IPS-15b (cell line): ENCODE measurements around the gene SLC19A1.

Experiments used
- H3K27me3 ChIP-seq: one replicate; pipeline ENCODE4 v1.6.1; 2013; ENCODE audit warnings: low read length; ENCODE audit not compliant: control insufficient read depth, insufficient read depth
- H3K36me3 ChIP-seq: one replicate; pipeline ENCODE4 v1.6.1; 2013; ENCODE audit warnings: low read length; ENCODE audit not compliant: control insufficient read depth, insufficient read depth
- H3K4me1 ChIP-seq: one replicate; pipeline ENCODE4 v1.6.1; 2013; ENCODE audit warnings: mild to moderate bottlenecking, low read length; ENCODE audit not compliant: control insufficient read depth, insufficient read depth
- H3K4me3 ChIP-seq: one replicate; pipeline ENCODE4 v1.5.1; 2013; ENCODE audit warnings: low read depth, low read length
- H3K9ac ChIP-seq: one replicate; pipeline ENCODE4 v1.6.1; 2013; ENCODE audit warnings: low read depth, mild to moderate bottlenecking, low read length
- H3K9me3 ChIP-seq: one replicate; pipeline ENCODE4 v1.6.1; 2013; ENCODE audit warnings: mild to moderate bottlenecking, low read length; ENCODE audit not compliant: control insufficient read depth, insufficient read depth

SLC19A1 gene

DNA sequence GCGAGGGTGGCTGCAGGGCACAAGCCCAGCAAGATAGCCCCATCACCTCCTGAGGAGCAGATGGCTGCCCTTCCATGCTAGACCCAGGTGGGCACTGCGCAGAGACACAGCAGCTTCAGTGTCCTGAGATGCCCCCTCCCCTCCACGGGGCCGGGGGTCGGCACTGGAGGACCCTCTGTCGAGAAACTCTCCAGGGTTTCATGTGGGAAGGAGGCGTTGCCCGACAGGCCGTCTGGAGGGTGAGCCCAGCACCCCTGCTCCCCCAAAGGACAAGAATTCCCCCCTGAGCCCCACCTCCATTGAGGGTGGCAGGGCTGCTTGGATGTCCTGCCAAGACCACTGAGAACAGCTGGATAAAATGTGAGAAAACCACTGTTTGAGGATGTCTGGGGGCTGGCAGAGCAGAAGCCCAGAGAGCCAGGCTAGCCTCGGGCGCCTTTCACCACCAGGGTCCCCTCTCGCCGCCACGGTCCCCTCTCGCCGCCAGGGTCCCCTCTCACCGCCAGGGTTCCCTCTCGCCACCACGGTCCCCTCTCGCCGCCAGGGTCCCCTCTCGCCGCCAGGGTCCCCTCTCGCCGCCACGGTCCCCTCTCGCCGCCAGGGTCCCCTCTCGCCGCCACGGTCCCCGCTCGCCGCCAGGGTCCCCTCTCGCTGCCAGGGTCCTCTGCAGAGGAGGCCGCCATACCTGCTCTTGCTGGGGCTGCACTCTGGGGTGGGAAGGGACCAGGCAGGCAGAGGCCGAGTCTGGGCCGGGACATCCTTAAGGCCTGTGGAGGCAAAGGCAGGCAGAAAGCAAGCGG, 44.2 kb downstream of the SLC19A1 start:
- H3K4me3 ChIP-seq = no peak overlapping the region
- no peaks in the 10 kb centered on the region for H3K27me3 ChIP-seq
- H3K36me3 ChIP-seq = peaks cover 58% of the 10 kb centered on the region
- no peaks in the 10 kb centered on the region for H3K9me3 ChIP-seq
- H3K9ac ChIP-seq = no peak overlapping the region
- no peaks in the 10 kb centered on the region for H3K4me1 ChIP-seq

DNA sequence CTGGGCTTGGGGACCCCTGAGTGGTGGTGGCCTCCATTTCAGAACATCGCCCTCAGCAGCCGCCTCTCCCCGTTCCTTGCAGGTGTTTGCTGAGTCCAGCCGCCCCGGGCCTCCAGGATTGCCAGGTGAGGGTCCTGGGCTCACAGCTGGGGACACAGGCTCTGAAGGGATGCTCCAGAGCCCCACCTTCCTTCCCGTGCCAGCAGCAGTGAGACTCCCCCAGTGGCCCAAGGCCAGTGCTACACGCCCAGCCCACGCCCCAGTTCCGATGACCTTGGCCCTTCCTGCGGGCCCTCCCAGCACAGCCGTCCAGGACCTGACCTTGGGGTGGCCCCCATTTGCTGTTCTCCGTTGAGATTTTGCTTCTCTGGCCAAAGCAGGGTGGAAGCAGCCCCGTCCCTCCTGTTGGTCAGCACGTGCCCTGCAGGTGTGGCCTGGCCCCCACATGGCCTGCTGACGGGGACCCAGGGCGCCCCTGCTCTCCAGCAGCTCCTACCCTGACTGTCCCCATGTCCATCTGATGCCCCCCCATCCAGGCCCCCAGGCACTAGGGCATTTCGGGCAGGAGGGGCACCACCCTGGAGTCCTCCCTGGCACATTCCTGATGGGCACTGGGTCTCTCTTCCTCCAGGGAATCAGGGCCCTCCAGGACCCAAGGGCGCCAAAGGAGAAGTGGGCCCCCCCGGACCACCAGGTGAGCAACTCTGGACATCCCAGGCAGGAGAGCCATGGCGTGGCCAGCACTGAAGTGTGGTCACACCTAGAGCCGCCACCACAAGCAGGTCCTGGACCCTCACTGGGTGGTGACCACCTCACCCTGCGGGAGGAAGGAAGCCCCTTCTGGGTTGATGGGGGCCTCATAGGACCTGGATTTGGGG, 45.0 kb downstream of the SLC19A1 start:
- no peaks in the 10 kb centered on the region for H3K4me1 ChIP-seq
- H3K4me3 ChIP-seq = no peak overlapping the region
- no peaks in the 10 kb centered on the region for H3K9me3 ChIP-seq
- no peak overlapping the region for H3K9ac ChIP-seq
- H3K36me3 ChIP-seq = peaks cover 59% of the 10 kb centered on the region
- H3K27me3 ChIP-seq = no peaks in the 10 kb centered on the region

DNA sequence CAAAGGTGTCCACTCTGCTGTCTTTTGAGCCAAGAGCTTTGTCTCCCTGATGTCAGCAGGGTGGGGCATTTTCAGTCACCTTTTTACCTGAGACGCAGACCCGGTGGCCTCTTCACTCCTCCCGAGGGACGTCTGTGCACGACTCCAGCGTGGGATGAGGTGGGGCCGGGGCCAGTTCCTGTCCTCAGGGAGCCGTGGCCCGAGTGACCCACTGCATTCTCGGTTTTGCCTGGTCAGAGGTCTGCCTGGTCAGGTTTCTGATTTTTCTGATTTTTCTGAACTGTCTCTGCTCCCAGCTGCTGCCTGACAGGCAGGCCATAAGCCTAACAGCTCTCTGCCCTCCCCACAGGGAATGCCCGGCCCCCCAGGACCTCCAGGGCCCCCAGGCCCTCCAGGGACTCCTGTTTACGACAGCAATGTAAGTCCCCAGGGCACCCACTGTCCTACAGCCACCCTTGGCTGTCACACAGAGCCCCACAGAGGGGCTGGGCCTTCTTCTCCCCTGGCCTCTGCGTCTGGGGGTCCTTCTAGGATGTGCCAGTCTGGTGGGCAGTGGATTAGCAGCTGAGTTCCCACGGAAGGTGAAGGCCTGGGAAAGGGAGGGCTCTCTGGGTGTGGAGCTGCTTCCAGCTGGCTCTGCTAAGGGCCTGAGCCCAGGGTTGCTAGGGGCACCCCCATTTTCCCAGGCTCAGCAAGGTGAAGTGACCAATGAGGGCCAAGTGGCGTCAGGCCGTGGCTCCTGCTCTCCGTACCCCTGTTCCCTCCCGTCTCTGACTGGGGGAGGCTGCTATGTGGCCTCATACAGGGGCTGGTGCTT, 45.9 kb downstream of the SLC19A1 start:
- Histone ChIP-seq H3K4me3 (no peak overlapping the region), H3K27me3 (no peaks in the 10 kb centered on the region), H3K9ac (no peak overlapping the region), H3K9me3 (no peaks in the 10 kb centered on the region), H3K4me1 (no peaks in the 10 kb centered on the region), H3K36me3 (peaks cover 63% of the 10 kb centered on the region)

DNA sequence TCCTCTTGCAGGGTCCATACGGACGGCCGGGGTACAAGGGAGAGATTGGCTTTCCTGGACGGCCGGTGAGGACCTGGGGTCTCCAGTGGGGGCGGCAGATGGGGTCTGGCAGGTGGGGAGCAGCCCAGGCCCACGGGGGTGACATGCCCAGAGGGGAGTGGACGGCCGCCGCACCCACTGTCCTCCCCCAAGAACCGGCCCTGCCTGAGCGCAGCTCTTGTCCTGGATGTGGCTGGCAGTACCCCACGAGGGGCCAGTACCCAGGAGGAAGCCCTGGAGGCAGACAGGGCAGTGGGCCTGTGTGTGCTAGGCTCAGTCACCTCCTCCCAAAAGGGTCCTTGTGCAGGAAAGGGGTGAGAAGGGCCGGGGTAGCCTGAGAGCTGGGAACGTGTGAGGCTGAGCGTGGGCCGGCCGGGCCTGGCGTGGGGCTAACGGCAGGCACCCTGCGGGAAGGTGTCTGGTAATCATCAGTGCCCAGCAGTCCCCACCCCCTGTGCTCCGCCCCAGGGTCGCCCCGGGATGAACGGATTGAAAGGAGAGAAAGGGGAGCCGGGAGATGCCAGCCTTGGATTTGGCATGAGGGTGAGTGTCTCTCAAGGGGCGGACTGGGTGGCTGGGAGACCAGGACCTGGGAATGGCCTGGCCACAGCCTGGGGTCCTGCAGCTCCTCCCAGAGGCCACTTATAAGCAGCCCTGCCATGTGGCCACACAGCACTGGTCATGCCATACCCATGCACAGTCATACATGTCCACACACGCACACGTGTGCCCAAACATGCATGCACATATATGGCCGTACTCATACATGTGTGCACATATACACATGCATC, 47.2 kb downstream of the SLC19A1 start:
- Histone ChIP-seq H3K36me3 (peaks cover 67% of the 10 kb centered on the region), H3K27me3 (no peaks in the 10 kb centered on the region), H3K9me3 (no peaks in the 10 kb centered on the region), H3K4me3 (no peak overlapping the region), H3K9ac (no peak overlapping the region), H3K4me1 (no peaks in the 10 kb centered on the region)

DNA sequence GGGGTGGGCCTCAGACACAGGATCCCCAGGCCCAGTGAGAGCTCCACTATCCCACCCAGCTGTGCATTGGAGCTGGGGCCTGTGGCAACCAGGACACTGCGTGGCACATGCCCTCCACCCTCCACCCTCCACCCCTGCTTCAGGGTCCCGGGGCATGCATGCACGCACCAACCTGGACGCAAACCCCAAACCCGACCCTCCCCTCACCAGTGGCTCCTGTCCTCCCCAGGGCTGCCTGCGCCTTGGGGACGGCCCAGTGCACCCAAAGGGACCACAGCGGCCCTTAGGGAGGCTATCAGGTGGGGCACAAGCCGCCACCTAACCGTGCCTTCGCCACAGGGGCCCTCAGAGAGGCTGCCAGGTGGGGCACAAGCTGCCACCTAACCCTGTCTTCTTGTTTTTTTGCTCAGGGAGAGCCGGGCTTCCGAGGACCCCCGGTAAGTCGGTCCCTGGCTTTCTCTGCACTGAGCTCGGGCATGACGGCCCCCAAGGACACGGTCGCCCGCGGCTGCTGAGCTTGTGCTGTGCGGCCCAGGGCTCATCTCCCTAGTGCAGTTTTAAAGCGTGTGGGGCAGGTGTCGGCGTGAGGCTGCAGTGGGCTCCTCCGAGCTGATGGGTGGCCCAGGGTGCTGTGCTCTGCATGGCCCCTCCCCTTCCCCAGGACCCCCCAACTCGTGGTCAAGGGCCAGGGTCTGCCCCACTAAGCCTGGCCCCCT, 47.9 kb downstream of the SLC19A1 start:
- Histone ChIP-seq H3K4me1 (no peaks in the 10 kb centered on the region), H3K4me3 (no peak overlapping the region), H3K27me3 (no peaks in the 10 kb centered on the region), H3K36me3 (peaks cover 62% of the 10 kb centered on the region), H3K9me3 (no peaks in the 10 kb centered on the region), H3K9ac (no peak overlapping the region)

DNA sequence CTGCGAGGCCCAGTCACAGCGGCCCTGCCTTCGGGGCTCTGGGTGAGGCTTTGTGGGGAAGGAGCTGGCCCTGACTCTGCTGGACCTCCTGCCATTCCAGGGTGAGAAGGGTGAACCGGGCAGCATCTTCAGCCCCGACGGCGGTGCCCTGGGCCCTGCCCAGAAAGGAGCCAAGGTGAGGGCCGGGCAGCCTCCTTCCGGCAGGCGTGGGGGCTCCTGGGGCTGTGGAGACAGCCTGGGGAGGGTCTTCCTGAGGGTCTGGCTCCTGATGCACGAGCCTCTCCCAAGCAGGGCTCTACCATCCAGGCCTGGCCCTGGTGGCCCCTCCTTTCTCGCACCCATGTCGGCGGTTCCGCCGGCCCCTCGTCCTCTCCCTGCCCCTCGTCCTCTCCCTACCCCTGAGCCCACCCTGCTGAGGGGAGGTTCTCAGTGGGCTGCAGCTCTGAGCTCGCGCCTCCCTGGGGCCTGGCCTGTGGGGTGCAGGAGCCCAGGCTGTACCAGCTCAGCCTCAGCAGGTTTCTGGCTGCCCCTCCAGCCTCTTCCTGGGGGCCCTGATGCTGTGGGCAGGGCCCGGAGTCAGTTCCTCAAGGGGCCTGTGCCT, 48.7 kb downstream of the SLC19A1 start:
- Histone ChIP-seq H3K4me1 (no peaks in the 10 kb centered on the region), H3K4me3 (no peak overlapping the region), H3K27me3 (no peaks in the 10 kb centered on the region), H3K9me3 (no peaks in the 10 kb centered on the region), H3K36me3 (peaks cover 54% of the 10 kb centered on the region), H3K9ac (no peak overlapping the region)

DNA sequence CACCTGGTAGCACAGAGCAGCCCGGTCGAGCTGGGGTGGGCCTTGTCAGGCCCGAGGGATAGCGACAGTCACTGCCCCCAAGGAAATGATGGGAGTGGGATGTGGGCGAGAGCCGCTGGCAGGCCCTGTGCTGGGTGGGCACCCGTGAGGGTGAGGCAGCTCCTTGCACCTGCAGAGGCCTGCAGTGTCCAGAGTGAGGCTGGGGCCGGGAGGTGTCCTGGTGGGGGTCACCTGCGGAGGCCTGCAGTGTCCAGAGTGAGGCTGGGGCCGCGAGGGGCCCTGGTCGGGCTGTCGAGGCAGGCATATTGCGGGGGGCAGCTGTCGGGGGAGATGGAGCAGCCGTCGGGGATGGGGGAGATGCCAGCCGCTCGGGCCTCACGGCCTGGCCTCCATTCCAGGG, 49.5 kb downstream of the SLC19A1 start:
- Histone ChIP-seq H3K9ac (no peak overlapping the region), H3K9me3 (no peaks in the 10 kb centered on the region), H3K36me3 (peaks cover 48% of the 10 kb centered on the region), H3K4me3 (no peak overlapping the region), H3K27me3 (no peaks in the 10 kb centered on the region), H3K4me1 (no peaks in the 10 kb centered on the region)

DNA sequence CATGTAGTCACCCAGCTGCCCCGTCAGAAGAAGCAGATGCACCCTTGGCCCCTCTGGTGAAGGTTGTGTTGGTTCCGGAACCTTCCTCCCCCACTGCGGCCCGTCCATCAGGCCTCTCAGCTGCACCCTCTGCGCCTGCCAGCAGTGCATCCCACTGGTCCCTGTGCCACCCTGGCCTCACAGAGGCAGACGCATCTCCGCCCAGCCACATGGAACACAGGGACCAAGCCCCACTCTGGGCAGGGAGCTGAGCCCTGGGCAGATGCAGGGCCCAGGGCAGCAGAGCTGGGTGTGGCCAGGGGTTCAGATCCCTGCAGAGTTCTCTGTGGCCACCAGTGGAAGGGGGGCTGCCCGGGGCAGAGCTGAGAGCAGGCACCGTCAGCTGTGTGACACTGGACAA, 50.6 kb downstream of the SLC19A1 start:
- Histone ChIP-seq H3K4me3 (no peak overlapping the region), H3K9ac (no peak overlapping the region), H3K9me3 (no peaks in the 10 kb centered on the region), H3K4me1 (no peaks in the 10 kb centered on the region), H3K36me3 (peaks cover 42% of the 10 kb centered on the region), H3K27me3 (no peaks in the 10 kb centered on the region)

DNA sequence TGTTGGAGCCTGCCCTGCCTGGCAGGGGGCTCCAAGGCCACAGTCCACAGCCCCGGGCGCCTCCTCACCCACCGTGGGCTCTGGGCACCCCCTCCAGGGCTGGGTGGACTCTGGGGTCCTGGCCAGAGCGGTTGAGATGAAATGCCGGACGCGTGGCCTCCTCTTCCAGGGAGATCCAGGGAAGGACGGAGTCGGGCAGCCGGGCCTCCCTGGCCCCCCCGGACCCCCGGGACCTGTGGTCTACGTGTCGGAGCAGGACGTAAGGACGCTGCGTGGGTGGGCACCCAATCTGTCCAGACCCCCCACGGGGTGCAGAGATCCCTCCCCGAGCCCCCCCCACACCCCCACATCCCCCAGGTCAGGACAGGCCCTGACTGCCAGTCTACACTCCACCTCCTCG, 51.2 kb downstream of the SLC19A1 start:
- Histone ChIP-seq H3K36me3 (peaks cover 38% of the 10 kb centered on the region), H3K9ac (no peak overlapping the region), H3K27me3 (no peaks in the 10 kb centered on the region), H3K9me3 (no peaks in the 10 kb centered on the region), H3K4me3 (no peak overlapping the region), H3K4me1 (no peaks in the 10 kb centered on the region)

DNA sequence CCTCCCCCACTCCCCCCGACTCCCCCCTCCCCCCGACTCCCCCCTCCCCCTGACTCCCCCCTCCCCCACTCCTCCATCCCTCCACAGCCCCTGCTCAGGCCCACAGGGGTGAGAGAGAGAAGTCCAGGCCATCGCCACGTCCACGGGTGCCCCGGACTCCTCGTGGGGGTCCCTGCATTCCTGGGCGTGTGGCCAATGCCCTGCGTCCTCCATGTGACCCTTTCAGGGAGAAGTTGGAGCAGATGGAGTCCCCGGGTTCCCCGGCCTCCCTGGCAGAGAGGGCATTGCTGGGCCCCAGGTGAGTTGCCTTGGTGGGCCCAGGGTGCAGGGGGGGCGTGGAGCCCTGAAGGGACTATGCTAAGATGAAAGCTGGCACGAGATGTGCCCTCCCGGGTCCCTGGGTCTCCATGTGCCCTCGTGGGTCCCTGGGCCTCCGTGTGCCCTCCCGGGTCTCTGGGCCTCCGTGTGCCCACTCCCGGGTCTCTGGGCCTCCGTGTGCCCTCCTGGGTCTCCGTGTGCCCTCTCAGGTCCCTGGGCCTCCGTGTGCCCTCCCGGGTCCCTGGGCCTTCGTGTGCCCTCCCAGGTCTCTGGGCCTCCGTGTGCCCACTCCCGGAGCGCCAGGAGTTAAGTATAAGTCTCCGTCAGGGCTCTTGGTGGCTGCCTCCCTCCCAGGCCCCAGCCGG, 52.0 kb downstream of the SLC19A1 start:
- no peak overlapping the region for H3K9ac ChIP-seq
- H3K4me3 ChIP-seq = no peak overlapping the region
- H3K36me3 ChIP-seq = peaks cover 35% of the 10 kb centered on the region
- H3K4me1 ChIP-seq = no peaks in the 10 kb centered on the region
- H3K9me3 ChIP-seq = no peaks in the 10 kb centered on the region
- H3K27me3 ChIP-seq = no peaks in the 10 kb centered on the region
